ENCODE data around the gene COL17A1.

The COL17A1 gene

GRCh38 chr10:104085801-104086400, at the start of gene COL17A1:
Gene COL17A1, minus strand, starts transcription at chr10:104085880. Its CDS starts 5,207 bp downstream, at chr10:104080673.
- Mint-ChIP-seq H3K4me1 (no peaks in the 10 kb centered on the region), H3K27me3 (peaks cover 8% of the 10 kb centered on the region), H3K4me3 (no peak within 1 kb of the TSS), H3K9me3 (no peaks in the 10 kb centered on the region), H3K36me3 (no peaks in the 10 kb centered on the region), H3K27ac (no peak within 1 kb of the TSS)
- CTCF ChIA-PET: no interaction called here
- no peak for DNase-seq

- peaks cover 19% of the 10 kb centered on the region for H3K27me3 Mint-ChIP-seq
- H3K9me3 Mint-ChIP-seq: no peaks in the 10 kb centered on the region
- DNase-seq: no peak
- CTCF ChIA-PET: interaction anchor here (1.1 kb wide), 2 partner anchors 9 to 17 kb away, joined by 3 read pairs; no protein-coding TSS in a partner anchor
- peaks cover 4% of the 10 kb centered on the region for H3K4me1 Mint-ChIP-seq
- H3K27ac Mint-ChIP-seq: no peak overlapping the region
- peaks cover 19% of the 10 kb centered on the region for H3K36me3 Mint-ChIP-seq
- H3K4me3 Mint-ChIP-seq: no peak overlapping the region
Measured at GRCh38 chr10:104130041-104130440, 44.4 kb upstream of the COL17A1 start.

- peaks cover 24% of the 10 kb centered on the region for H3K36me3 Mint-ChIP-seq
- CTCF ChIA-PET: no interaction called here
- no peak overlapping the region for H3K4me3 Mint-ChIP-seq
- H3K27me3 Mint-ChIP-seq: peaks cover 8% of the 10 kb centered on the region
- DNase-seq: no peak
- H3K9me3 Mint-ChIP-seq: no peaks in the 10 kb centered on the region
- H3K4me1 Mint-ChIP-seq: peaks cover 14% of the 10 kb centered on the region
- no peak overlapping the region for H3K27ac Mint-ChIP-seq
Measured at GRCh38 chr10:104128214-104128613, 42.5 kb upstream of the COL17A1 start.

GRCh38 chr10:104127411-104127810, 41.7 kb upstream of the COL17A1 start:
- Mint-ChIP-seq H3K27me3 (peaks cover 3% of the 10 kb centered on the region), H3K4me3 (no peak overlapping the region), H3K27ac (no peak overlapping the region), H3K36me3 (peaks cover 24% of the 10 kb centered on the region), H3K9me3 (no peaks in the 10 kb centered on the region), H3K4me1 (peaks cover 20% of the 10 kb centered on the region)
- CTCF ChIA-PET: interaction anchor here (0.7 to 8.4 kb wide), 2 partner anchors 11 to 240 kb away, joined by 4 to 76 read pairs; no protein-coding TSS in a partner anchor
- no peak for DNase-seq

GRCh38 chr10:104123397-104123796, 37.7 kb upstream of the COL17A1 start:
- Mint-ChIP-seq H3K4me1 (peaks cover 39% of the 10 kb centered on the region), H3K4me3 (peak overlapping the region; percentile 82), H3K9me3 (no peaks in the 10 kb centered on the region), H3K27ac (peak overlapping the region; percentile 65), H3K27me3 (peaks cover 4% of the 10 kb centered on the region), H3K36me3 (peaks cover 24% of the 10 kb centered on the region)
- DNase-seq: no peak
- CTCF ChIA-PET: interaction anchor here (0.6 to 8.4 kb wide), 11 partner anchors 14 to 236 kb away, joined by 3 to 76 read pairs (median 4); partner anchors contain the start of gene GSTO1

- Mint-ChIP-seq H3K4me3 (peak overlapping the region; percentile 82), H3K36me3 (peaks cover 24% of the 10 kb centered on the region), H3K9me3 (no peaks in the 10 kb centered on the region), H3K4me1 (peaks cover 39% of the 10 kb centered on the region), H3K27ac (peak overlapping the region; percentile 98), H3K27me3 (peaks cover 9% of the 10 kb centered on the region)
- no peak for DNase-seq
- CTCF ChIA-PET: interaction anchor here (0.6 to 8.4 kb wide), 14 partner anchors 13 to 276 kb away, joined by 3 to 76 read pairs (median 4); no protein-coding TSS in a partner anchor
Measured at GRCh38 chr10:104122225-104123107, 36.8 kb upstream of the COL17A1 start.

GRCh38 chr10:104121485-104122224, 36.0 kb upstream of the COL17A1 start, which contains the start of gene SFR1:
Gene SFR1, plus strand, starts transcription at chr10:104122171. Its CDS starts 13 bp downstream, at chr10:104122184.
- peak; percentile 99 for DNase-seq
- peaks cover 18% of the 10 kb centered on the region for H3K36me3 Mint-ChIP-seq
- peaks cover 39% of the 10 kb centered on the region for H3K4me1 Mint-ChIP-seq

GRCh38 chr10:104120903-104121484, 35.3 kb upstream of the COL17A1 start:
- peaks cover 15% of the 10 kb centered on the region for H3K27me3 Mint-ChIP-seq
- DNase-seq: peak; percentile 85
- peaks cover 13% of the 10 kb centered on the region for H3K36me3 Mint-ChIP-seq
- H3K4me3 Mint-ChIP-seq: peak overlapping the region; percentile 82
- H3K27ac Mint-ChIP-seq: peak overlapping the region; percentile 98
- CTCF ChIA-PET: interaction anchor here (0.5 to 8.4 kb wide), 10 partner anchors 18 to 407 kb away, joined by 3 to 76 read pairs (median 4); no protein-coding TSS in a partner anchor
- H3K4me1 Mint-ChIP-seq: peaks cover 39% of the 10 kb centered on the region
- H3K9me3 Mint-ChIP-seq: no peaks in the 10 kb centered on the region

More at GRCh38 chr10:104121485-104122224, 36.0 kb upstream of the COL17A1 start, which contains the start of gene SFR1:
- no peaks in the 10 kb centered on the region for H3K9me3 Mint-ChIP-seq
- H3K27me3 Mint-ChIP-seq: peaks cover 15% of the 10 kb centered on the region
- H3K4me3 Mint-ChIP-seq: peak within 1 kb of the TSS; percentile 82
- H3K27ac Mint-ChIP-seq: peak within 1 kb of the TSS; percentile 98
- CTCF ChIA-PET: interaction anchor here (0.6 to 8.4 kb wide), 13 partner anchors 12 to 408 kb away, joined by 3 to 76 read pairs (median 4); no protein-coding TSS in a partner anchor

- CTCF ChIA-PET: interaction anchor here (0.5 to 8.4 kb wide), 7 partner anchors 92 to 407 kb away, joined by 3 to 76 read pairs (median 3); no protein-coding TSS in a partner anchor
- Mint-ChIP-seq H3K27me3 (peaks cover 15% of the 10 kb centered on the region), H3K9me3 (no peaks in the 10 kb centered on the region), H3K36me3 (peaks cover 10% of the 10 kb centered on the region), H3K27ac (peak overlapping the region; percentile 98), H3K4me3 (peak overlapping the region; percentile 82), H3K4me1 (peaks cover 39% of the 10 kb centered on the region)
- DNase-seq: no peak
Measured at GRCh38 chr10:104120512-104120902, 34.8 kb upstream of the COL17A1 start.

GRCh38 chr10:104119996-104120395, 34.3 kb upstream of the COL17A1 start:
- H3K4me3 Mint-ChIP-seq: no peak overlapping the region
- peaks cover 5% of the 10 kb centered on the region for H3K36me3 Mint-ChIP-seq
- H3K27me3 Mint-ChIP-seq: peaks cover 15% of the 10 kb centered on the region
- peaks cover 34% of the 10 kb centered on the region for H3K4me1 Mint-ChIP-seq
- no peak for DNase-seq
- H3K27ac Mint-ChIP-seq: no peak overlapping the region
- H3K9me3 Mint-ChIP-seq: no peaks in the 10 kb centered on the region
- CTCF ChIA-PET: interaction anchor here (8.4 kb wide), 1 partner anchor 232 kb away, joined by 76 read pairs; no protein-coding TSS in a partner anchor

GRCh38 chr10:104117839-104118323, 32.2 kb upstream of the COL17A1 start:
- DNase-seq: no peak
- Mint-ChIP-seq H3K4me1 (peaks cover 26% of the 10 kb centered on the region), H3K27me3 (peaks cover 15% of the 10 kb centered on the region), H3K27ac (no peak overlapping the region), H3K36me3 (no peaks in the 10 kb centered on the region), H3K9me3 (no peaks in the 10 kb centered on the region), H3K4me3 (no peak overlapping the region)
- CTCF ChIA-PET: no interaction called here

- peaks cover 4% of the 10 kb centered on the region for H3K4me1 Mint-ChIP-seq
Measured at GRCh38 chr10:104113376-104113956, 27.8 kb upstream of the COL17A1 start.

More at GRCh38 chr10:104113376-104113956, 27.8 kb upstream of the COL17A1 start:
- CTCF ChIA-PET: no interaction called here
- Mint-ChIP-seq H3K27me3 (peaks cover 19% of the 10 kb centered on the region), H3K27ac (no peak overlapping the region), H3K36me3 (no peaks in the 10 kb centered on the region), H3K9me3 (no peaks in the 10 kb centered on the region), H3K4me3 (no peak overlapping the region)
- DNase-seq: no peak

All from activated naive CD4-positive, alpha-beta T cell treated with anti-CD3 and anti-CD28 coated beads, Interleukin-2, amount 10 ng/mL, durations not matched to agents 7 days and 5 days (primary cell).